CD4-positive, alpha-beta T cell treated with Interleukin-4 for 1 hour (primary cell): ENCODE measurements around the gene PHF13.

Source experiments
- DNase-seq, 2 donors: peaks; one replicate each; pipeline ENCODE4 v3.0.0-alpha.2; 2020 to 2022

Gene PHF13

DNA sequence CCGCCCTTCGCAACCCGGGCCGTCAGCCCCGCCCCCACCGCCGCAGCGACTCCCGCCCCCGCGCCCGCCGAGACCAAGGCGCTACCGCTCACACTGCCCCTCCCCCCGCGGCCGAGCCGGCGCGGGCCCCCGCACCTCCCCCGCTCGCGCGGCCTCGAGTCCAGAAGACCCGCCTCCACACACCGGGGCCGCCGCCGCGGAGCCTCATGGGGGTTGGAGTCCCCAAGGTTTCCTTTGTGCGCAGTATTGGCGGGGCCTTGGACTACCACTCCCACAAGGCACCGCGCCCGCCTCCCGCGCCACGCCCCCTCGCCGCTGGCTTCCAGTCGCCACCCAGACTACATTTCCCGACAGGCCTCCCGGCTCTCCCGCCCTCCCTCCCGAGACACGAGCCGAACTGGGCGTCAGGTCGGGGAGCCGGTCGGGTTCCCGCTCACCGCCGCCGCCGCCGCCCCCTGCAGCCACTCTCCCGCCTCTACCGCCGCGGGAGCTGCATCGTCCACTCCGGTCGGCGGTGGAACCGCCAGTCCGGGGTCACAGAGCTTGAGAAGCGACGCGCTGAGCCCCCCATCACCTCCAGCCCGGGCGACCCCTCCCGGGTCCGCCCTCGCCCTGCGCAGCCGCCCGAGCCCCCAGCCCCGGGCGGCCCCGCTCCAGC is at the start of gene PHF13:
Gene PHF13, plus strand, starts transcription at position 371 of the 658 bp plus-strand sequence. CDS start 336 bp downstream, outside the sequence.
- peak; percentile 99 for DNase-seq

- no peak for DNase-seq
These were observed 44.5 kb upstream of the PHF13 start for GRCh38 chr1:6569033-6569432.

- DNase-seq: no peak
These were observed 43.4 kb upstream of the PHF13 start for GRCh38 chr1:6570100-6570499.

- DNase-seq: no peak
These were observed 42.5 kb upstream of the PHF13 start for GRCh38 chr1:6570987-6571386.

GRCh38 chr1:6572653-6573383 is 40.7 kb upstream of the PHF13 start:
- DNase-seq: no peak

DNA sequence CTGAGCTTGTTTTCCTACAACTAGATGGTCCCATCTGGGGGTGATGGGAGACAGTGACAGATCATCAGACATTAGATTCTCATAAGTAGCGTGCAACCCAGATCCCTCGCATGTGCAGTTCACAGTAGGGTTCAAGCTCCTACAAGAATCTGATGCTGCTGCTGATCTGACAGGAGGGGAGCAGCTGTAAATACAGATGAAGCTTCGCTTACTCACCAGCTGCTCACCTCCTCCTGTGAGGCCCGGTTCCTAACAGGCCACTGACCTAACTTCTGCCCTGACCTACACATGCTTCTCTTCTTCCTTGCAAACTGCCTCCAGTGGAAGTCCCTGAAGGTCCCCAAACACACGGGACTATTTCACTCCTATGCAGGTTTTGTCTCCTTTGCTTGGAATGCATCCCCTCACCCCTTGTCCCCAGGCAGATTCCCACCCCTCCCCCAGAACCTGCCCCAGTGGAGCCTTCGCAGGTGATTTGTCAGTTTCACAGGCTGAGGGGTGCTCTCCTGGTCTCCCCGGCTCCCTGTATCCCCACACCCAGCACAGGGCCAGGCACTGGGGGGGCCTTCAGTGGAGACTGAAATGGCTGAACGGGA is 39.4 kb upstream of the PHF13 start:
- no peak for DNase-seq

DNA sequence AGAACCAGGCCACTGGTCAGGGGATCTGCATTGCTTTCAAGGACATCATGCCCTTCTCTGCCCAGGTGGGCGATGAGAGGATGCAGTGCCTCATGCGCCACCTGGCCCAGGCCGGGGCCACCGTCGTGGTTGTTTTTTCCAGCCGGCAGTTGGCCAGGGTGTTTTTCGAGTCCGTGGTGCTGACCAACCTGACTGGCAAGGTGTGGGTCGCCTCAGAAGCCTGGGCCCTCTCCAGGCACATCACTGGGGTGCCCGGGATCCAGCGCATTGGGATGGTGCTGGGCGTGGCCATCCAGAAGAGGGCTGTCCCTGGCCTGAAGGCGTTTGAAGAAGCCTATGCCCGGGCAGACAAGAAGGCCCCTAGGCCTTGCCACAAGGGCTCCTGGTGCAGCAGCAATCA is 38.7 kb upstream of the PHF13 start:
- no peak for DNase-seq

GRCh38 chr1:6577831-6578525 is 35.6 kb upstream of the PHF13 start:
- DNase-seq: no peak

DNA sequence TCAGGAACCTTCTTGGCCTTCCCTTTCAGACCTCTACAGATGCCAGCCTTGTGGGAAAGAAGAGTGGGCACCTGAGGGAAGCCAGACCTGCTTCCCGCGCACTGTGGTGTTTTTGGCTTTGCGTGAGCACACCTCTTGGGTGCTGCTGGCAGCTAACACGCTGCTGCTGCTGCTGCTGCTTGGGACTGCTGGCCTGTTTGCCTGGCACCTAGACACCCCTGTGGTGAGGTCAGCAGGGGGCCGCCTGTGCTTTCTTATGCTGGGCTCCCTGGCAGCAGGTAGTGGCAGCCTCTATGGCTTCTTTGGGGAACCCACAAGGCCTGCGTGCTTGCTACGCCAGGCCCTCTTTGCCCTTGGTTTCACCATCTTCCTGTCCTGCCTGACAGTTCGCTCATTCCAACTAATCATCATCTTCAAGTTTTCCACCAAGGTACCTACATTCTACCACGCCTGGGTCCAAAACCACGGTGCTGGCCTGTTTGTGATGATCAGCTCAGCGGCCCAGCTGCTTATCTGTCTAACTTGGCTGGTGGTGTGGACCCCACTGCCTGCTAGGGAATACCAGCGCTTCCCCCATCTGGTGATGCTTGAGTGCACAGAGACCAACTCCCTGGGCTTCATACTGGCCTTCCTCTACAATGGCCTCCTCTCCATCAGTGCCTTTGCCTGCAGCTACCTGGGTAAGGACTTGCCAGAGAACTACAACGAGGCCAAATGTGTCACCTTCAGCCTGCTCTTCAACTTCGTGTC is 34.7 kb upstream of the PHF13 start:
- no peak for DNase-seq

DNA sequence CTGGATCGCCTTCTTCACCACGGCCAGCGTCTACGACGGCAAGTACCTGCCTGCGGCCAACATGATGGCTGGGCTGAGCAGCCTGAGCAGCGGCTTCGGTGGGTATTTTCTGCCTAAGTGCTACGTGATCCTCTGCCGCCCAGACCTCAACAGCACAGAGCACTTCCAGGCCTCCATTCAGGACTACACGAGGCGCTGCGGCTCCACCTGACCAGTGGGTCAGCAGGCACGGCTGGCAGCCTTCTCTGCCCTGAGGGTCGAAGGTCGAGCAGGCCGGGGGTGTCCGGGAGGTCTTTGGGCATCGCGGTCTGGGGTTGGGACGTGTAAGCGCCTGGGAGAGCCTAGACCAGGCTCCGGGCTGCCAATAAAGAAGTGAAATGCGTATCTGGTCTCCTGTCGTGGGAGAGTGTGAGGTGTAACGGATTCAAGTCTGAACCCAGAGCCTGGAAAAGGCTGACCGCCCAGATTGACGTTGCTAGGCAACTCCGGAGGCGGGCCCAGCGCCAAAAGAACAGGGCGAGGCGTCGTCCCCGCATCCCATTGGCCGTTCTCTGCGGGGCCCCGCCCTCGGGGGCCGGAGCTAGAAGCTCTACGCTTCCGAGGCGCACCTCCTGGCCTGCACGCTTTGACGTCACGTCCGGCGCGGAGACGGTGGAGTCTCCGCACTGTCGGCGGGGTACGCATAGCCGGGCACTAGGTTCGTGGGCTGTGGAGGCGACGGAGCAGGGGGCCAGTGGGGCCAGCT is 34.0 kb upstream of the PHF13 start, which contains the start of gene ZBTB48:
Gene ZBTB48, plus strand, starts transcription at position 621 of the 745 bp plus-strand sequence. CDS start 616 bp downstream, outside the sequence.
- peak; percentile 97 to 98 for DNase-seq

DNA sequence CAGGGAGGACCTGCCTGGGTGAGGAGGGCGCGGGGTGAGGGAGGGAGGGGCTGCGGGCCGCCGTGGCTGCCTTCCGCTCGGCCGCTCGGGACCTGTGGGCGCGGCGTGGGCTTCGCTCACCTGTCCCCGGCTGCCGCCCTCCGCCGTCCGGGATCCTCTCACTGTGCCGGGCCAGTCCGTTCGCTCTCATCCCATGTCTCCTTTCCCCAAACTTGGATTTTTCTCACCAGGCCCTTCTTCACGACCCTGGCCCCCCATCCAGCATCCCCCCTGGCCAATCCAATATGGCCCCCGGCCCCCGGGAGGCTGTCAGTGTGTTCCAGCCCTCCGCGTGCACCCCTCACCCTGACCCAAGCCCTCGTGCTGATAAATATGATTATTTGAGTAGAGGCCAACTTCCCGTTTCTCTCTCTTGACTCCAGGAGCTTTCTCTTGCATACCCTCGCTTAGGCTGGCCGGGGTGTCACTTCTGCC is 33.4 kb upstream of the PHF13 start:
- DNase-seq: peak in 1 of 2 donors; percentile 20

DNA sequence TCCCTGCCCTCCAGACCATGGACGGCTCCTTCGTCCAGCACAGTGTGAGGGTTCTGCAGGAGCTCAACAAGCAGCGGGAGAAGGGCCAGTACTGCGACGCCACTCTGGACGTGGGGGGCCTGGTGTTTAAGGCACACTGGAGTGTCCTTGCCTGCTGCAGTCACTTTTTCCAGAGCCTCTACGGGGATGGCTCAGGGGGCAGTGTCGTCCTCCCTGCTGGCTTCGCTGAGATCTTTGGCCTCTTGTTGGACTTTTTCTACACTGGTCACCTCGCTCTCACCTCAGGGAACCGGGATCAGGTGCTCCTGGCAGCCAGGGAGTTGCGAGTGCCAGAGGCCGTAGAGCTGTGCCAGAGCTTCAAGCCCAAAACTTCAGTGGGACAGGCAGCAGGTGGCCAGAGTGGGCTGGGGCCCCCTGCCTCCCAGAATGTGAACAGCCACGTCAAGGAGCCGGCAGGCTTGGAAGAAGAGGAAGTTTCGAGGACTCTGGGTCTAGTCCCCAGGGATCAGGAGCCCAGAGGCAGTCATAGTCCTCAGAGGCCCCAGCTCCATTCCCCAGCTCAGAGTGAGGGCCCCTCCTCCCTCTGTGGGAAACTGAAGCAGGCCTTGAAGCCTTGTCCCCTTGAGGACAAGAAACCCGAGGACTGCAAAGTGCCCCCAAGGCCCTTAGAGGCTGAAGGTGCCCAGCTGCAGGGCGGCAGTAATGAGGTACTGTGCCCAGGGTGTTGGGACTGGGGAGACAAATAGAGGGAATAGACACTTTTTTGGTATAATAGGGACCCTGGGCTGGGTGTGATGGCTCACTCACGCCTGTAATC is 32.7 kb upstream of the PHF13 start:
- DNase-seq: peak; percentile 5 to 17

DNA sequence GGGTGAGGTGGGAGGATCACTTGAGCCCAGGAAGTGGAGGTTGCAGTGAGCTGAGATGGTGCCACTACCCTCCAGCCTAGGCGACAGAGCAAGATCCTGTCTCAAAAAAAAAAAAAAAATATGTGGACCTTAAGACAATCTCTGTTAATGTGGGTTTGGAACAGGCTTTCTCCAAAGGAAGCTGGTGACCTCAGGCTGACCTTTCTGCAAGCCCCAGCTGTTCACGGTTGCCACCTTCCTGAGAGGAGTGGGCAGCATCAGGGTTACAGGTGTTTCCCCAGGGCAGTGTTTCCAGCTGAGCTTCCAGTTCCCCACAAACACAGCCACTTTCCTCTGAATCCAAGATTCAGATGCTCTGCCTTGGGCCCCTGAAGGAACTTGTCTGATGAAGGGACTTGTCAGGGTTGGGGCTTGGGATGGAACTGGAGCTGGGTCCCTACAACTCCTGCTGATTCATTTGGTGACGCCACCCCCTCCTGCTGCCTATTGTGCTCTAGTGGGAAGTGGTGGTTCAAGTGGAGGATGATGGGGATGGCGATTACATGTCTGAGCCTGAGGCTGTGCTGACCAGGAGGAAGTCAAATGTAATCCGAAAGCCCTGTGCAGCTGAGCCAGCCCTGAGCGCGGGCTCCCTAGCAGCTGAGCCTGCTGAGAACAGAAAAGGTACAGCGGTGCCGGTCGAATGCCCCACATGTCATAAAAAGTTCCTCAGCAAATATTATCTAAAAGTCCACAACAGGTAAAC is 31.8 kb upstream of the PHF13 start:
- DNase-seq: peak in 1 of 2 donors; percentile 59

- DNase-seq: no peak
These were observed 31.2 kb upstream of the PHF13 start for GRCh38 chr1:6582370-6582769.

DNA sequence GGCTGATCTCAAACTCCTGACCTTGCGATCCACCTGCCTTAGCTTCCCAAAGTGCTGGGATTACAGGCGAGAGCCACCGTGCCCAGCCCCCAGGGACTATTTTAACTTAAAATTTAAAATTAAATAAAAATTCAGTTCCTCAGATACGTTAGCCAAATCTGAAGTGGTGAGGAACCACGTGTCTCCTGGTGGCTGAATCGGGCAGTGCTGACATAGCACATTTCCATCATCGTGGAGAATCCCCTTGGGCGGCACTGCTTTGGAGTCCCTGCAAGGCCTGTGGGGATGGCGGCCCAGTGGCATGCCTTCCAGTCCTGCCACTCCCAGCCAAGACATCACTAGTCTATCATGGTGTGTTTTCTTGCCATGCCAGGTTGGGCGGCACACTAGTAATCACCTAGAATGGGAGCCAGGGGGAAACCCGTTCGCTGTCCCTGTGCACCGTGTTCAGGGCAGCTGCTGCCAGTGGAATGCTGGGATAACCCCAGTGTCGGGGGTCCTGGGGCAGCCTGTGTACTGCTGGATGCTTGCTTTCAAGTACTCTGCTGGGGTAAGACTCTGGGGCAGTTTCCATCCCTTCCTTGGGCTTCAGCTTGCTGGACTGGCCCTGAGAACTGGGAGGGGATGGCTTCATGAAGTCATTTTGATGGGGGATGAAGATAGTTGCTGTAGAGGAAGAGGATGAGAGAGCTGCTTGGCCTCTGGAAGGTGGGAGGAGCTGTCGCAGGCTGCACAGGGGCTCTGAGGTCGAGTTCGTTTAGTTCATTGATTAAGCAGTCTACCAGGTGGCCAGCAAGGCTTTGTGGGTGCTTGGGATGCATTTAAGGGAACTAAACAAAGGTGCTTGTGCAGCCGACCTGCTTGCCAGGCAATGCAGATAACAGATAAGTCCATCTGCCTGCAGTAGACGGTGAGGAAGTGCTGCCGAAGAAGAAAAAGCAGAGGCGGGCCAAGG is 29.1 kb upstream of the PHF13 start:
- DNase-seq: no peak

DNA sequence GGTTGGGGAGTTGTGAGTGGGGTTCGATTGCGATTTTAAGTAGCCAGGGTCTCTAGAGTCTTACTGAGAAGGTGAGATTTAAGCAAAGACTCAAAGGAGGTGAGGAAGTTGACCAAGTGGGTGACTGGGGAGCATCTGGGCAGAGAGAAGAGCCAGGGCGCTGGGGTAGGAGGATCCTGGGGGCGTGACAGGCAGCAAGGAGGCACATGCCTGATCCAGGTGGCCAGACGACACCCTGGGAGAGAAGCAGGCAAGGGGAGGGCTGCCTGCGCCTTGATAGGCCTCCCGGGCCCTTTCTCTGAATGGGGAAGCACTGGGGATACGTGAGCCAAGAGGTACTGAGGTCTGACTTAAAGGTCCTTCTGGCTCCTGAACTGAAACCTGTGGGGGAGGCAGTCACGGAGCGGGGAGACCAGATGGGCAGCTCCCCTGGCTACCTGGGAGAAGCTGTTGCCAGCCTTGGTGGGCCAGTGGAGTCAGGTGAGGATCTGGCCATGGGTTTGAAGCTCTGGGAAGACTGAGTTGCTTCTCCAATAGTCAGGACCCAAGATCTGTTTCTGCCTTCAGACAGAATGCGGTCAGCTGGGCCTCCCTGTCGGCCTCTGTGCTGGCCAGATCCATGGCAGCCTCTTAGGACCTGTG is 28.3 kb upstream of the PHF13 start:
- DNase-seq: no peak

DNA sequence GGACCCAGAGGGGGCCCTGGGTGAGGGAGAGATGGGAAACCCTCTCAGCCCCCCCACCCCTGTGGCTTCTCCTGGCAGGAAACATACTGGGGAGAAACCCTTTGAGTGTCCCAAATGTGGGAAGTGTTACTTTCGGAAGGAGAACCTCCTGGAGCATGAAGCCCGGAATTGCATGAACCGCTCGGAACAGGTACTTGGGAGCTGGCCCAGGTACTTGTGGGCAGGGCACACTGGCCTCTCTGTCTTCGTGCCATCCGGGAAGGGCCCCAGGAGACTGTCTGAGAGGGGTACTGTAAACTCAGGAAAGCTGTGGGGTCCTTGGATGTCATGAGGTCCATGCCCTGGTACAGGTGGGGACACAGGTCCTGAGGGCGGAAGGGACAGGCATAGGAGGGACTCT is 27.7 kb upstream of the PHF13 start:
- no peak for DNase-seq

GRCh38 chr1:6586404-6586816 is 27.1 kb upstream of the PHF13 start:
- DNase-seq: no peak
